Mesendoderm (in vitro differentiated cells): ENCODE data around the gene ANKHD1.

Experiments used
- DNase-seq: peaks from one replicate; pipeline ENCODE4 v3.0.0; 2013
- H2AK5ac ChIP-seq: 2 replicates; pipeline ENCODE4 v1.6.1; 2013; ENCODE audit warnings: low read length, inconsistent platforms
- H2BK120ac ChIP-seq: 2 replicates; pipeline ENCODE4 v1.6.1; 2013; ENCODE audit warnings: low read depth, mild to moderate bottlenecking, low read length, moderate library complexity, mixed read lengths
- H2BK15ac ChIP-seq: replicated peaks from 2 replicates; pipeline ENCODE4 v1.6.1; 2013; ENCODE audit warnings: low read depth, mild to moderate bottlenecking, moderate library complexity
- H2BK5ac ChIP-seq: 2 replicates; pipeline ENCODE4 v1.6.1; 2013; ENCODE audit warnings: low read length, inconsistent platforms
- H3K18ac ChIP-seq: 2 replicates; pipeline ENCODE4 v1.6.1; 2013; ENCODE audit warnings: mild to moderate bottlenecking, low read length, mixed read lengths
- H3K23ac ChIP-seq: one replicate; pipeline ENCODE4 v1.6.1; 2013; ENCODE audit warnings: low read length
- H3K27ac ChIP-seq: 2 replicates; pipeline ENCODE4 v1.5.1; 2013; ENCODE audit warnings: low read depth, mild to moderate bottlenecking, inconsistent platforms, low read length, moderate library complexity
- H3K27me3 ChIP-seq: 2 replicates; pipeline ENCODE4 v1.6.1; 2013; ENCODE audit warnings: low read length, control low read depth, mild to moderate bottlenecking, inconsistent platforms; ENCODE audit not compliant: insufficient read depth, poor library complexity
- H3K36me3 ChIP-seq: 2 replicates; pipeline ENCODE4 v1.6.1; 2013; ENCODE audit warnings: low read length, inconsistent platforms; ENCODE audit not compliant: control insufficient read depth, insufficient read depth
- H3K4ac ChIP-seq: one replicate; pipeline ENCODE4 v1.6.1; 2013; ENCODE audit warnings: low read depth, mild to moderate bottlenecking, low read length, moderate library complexity
- H3K4me1 ChIP-seq: 2 replicates; pipeline ENCODE4 v1.6.1; 2013; ENCODE audit warnings: low read depth, low read length, inconsistent platforms; ENCODE audit not compliant: control insufficient read depth
- H3K4me2 ChIP-seq: 2 replicates; pipeline ENCODE4 v1.6.1; 2013; ENCODE audit warnings: low read length
- H3K4me3 ChIP-seq: 2 replicates; pipeline ENCODE4 v1.5.1; 2013; ENCODE audit warnings: mild to moderate bottlenecking, low read length
- H3K56ac ChIP-seq: one replicate; pipeline ENCODE4 v1.6.1; 2013; ENCODE audit warnings: low read length
- H3K79me1 ChIP-seq: 2 replicates; pipeline ENCODE4 v1.6.1; 2013; ENCODE audit warnings: low read length, inconsistent platforms
- H3K79me2 ChIP-seq: 2 replicates; pipeline ENCODE4 v1.6.1; 2013; ENCODE audit warnings: mild to moderate bottlenecking, low read length; ENCODE audit not compliant: control insufficient read depth, insufficient read depth
- H3K9ac ChIP-seq: 2 replicates; pipeline ENCODE4 v1.6.1; 2013; ENCODE audit warnings: low read length, inconsistent platforms
- H4K5ac ChIP-seq: one replicate; pipeline ENCODE4 v1.6.1; 2013; ENCODE audit warnings: low read length
- H4K8ac ChIP-seq: one replicate; pipeline ENCODE4 v1.6.1; 2013; ENCODE audit warnings: low read depth, mild to moderate bottlenecking, control low read depth, low read length, moderate library complexity
- WGBS: extraction: QIAGEN DNeasy Blood & Tissue Kit; methylation state at CpG from one replicate; pipeline ENCODE4 v1.1.7; 2013; ENCODE audit warnings: low lambda C conversion rate, missing lambda C conversion rate; ENCODE audit not compliant: insufficient coverage; ENCODE audit errors: extremely low coverage; 5-methylcytosine and 5-hydroxymethylcytosine counted together

Gene ANKHD1

DNA sequence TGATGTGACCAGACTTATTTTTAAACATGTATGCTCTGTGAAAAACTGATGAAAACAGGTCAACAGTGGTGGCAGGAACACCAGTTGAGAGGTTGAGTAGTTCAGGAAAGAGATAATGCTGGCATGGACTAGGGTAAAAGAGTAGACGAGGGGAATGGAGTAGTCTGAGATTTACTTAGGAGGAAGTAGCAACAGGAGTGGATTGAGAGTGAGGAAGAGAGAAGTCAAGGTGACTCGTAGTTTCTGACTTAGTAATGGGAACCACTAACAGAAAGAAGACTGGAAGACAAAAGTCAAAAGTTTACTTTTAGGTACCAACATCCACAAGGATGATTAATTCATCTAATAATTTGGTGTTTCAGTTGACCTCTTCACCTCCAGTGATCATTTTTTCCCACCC is 152.0 kb downstream of the ANKHD1 start:
- Histone ChIP-seq H3K27ac (no peak overlapping the region), H4K5ac (no peak overlapping the region), H3K4me2 (no peak overlapping the region), H3K18ac (no peak overlapping the region), H2BK15ac (no peak overlapping the region), H3K56ac (no peak overlapping the region), H3K36me3 (peaks cover 4% of the 10 kb centered on the region), H3K23ac (no peak overlapping the region), H2AK5ac (no peak overlapping the region), H3K79me2 (peaks cover 21% of the 10 kb centered on the region), H3K9ac (no peak overlapping the region), H3K79me1 (peaks cover 17% of the 10 kb centered on the region), H3K4ac (no peak overlapping the region), H3K4me1 (peaks cover 2% of the 10 kb centered on the region), H2BK5ac (no peak overlapping the region), H2BK120ac (no peak overlapping the region), H3K4me3 (no peak overlapping the region), H3K27me3 (no peaks in the 10 kb centered on the region), H4K8ac (no peak overlapping the region)
- no peak for DNase-seq
- WGBS, result no CpG with 5 or more reads among the region's 2 CpGs

DNA sequence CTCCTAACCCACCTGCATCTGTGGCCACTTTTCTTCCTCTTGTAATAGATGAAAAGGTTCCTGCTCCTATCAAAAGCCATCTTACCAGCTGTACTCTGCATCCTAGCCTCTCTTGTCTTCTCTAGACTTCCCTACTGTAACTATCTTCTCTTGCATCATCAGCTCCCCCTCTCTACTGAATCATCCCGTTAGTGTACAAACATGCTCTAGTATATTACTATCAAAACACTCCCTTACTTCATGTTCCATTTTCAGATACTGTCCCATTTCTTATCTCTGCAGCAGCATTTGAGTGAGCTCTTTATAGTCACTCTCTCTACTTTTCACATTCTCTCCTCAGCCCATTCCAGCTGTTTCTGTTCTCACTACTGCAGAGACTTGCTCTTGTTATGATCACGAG is 152.8 kb downstream of the ANKHD1 start:
- H3K18ac ChIP-seq, result no peak overlapping the region
- no peak overlapping the region for H3K27ac ChIP-seq
- DNase-seq, result no peak
- WGBS, result no CpG with 5 or more reads among the region's 2 CpGs
- peaks cover 17% of the 10 kb centered on the region for H3K79me1 ChIP-seq
- no peak overlapping the region for H3K4me2 ChIP-seq
- peaks cover 21% of the 10 kb centered on the region for H3K79me2 ChIP-seq
- no peak overlapping the region for H3K56ac ChIP-seq
- peaks cover 2% of the 10 kb centered on the region for H3K4me1 ChIP-seq
- H3K4me3 ChIP-seq, result no peak overlapping the region
- no peak overlapping the region for H4K5ac ChIP-seq
- H3K36me3 ChIP-seq, result peaks cover 4% of the 10 kb centered on the region
- H2BK5ac ChIP-seq, result no peak overlapping the region
- no peak overlapping the region for H3K23ac ChIP-seq
- no peak overlapping the region for H3K9ac ChIP-seq
- H2BK15ac ChIP-seq, result no peak overlapping the region
- no peaks in the 10 kb centered on the region for H3K27me3 ChIP-seq
- H4K8ac ChIP-seq, result no peak overlapping the region
- no peak overlapping the region for H3K4ac ChIP-seq
- no peak overlapping the region for H2BK120ac ChIP-seq
- H2AK5ac ChIP-seq, result no peak overlapping the region

DNA sequence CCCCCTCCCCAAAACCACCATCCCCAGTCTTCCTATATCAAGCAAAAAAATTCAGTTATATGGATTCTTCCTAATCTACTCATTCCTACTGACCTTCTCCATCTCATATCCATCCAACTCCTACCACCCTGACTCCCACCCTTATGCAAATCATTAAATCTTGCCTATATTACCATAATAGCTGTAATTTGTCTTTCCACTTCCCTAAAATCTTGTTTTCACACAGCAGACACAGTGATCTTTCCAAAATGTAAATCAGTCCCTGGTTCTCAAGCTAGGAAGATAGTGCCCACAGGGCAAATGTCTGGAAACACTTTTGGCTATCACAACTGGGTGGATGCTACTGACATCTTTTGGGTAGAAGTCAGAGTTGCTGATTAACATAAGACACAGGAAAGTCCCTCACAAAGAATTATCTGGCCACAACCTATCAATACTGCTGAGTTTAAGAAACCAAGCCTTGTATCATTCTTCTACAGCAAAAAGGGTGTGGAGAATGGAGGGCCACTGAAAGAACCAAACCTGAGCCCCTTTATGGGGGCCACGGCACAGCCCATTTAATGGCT is 154.2 kb downstream of the ANKHD1 start:
- Histone ChIP-seq H3K4ac (no peak overlapping the region), H3K79me2 (peaks cover 21% of the 10 kb centered on the region), H3K4me1 (peaks cover 2% of the 10 kb centered on the region), H2BK5ac (no peak overlapping the region), H3K9ac (peak overlapping the region; percentile 89), H3K23ac (no peak overlapping the region), H3K56ac (peak overlapping the region; percentile 44), H2AK5ac (no peak overlapping the region), H3K27me3 (no peaks in the 10 kb centered on the region), H3K4me2 (peak overlapping the region; percentile 49), H4K8ac (no peak overlapping the region), H3K36me3 (peaks cover 1% of the 10 kb centered on the region), H2BK15ac (no peak overlapping the region), H3K27ac (no peak overlapping the region), H4K5ac (no peak overlapping the region), H3K4me3 (no peak overlapping the region), H2BK120ac (no peak overlapping the region), H3K18ac (no peak overlapping the region), H3K79me1 (peaks cover 17% of the 10 kb centered on the region)
- no peak for DNase-seq
- WGBS, result no CpG with 5 or more reads among the region's 1 CpG

DNA sequence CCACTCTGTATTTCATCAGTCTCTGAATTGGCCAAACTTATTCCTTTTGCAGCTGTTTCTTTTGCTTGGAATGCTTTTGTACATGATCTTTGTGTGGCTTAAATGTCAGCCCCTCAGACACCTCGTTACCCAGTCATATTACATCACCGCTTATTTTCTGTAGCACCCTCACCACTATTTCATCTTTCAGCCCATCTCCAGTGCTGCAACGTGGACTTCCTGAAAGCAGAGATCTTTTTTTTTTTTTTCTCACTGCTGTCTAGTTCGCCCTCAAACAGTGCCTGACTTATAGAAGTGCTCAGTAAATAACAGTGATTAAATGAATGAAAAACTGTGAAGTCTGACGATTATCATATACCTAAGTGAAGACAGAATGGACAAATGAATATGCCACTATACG is 154.8 kb downstream of the ANKHD1 start:
- H4K8ac ChIP-seq, result no peak overlapping the region
- no peak overlapping the region for H2BK5ac ChIP-seq
- peaks cover 2% of the 10 kb centered on the region for H3K4me1 ChIP-seq
- H2BK15ac ChIP-seq, result no peak overlapping the region
- peaks cover 1% of the 10 kb centered on the region for H3K36me3 ChIP-seq
- peak overlapping the region; percentile 76 for H3K4me3 ChIP-seq
- H3K9ac ChIP-seq, result peak overlapping the region; percentile 89
- H3K18ac ChIP-seq, result no peak overlapping the region
- no peak overlapping the region for H3K4ac ChIP-seq
- no peak overlapping the region for H3K27ac ChIP-seq
- H3K79me2 ChIP-seq, result peaks cover 21% of the 10 kb centered on the region
- H2AK5ac ChIP-seq, result no peak overlapping the region
- DNase-seq, result no peak
- no peaks in the 10 kb centered on the region for H3K27me3 ChIP-seq
- no CpG with 5 or more reads among the region's 6 CpGs for WGBS
- no peak overlapping the region for H3K23ac ChIP-seq
- H2BK120ac ChIP-seq, result no peak overlapping the region
- H3K79me1 ChIP-seq, result peaks cover 17% of the 10 kb centered on the region
- peak overlapping the region; percentile 49 for H3K4me2 ChIP-seq
- peak overlapping the region; percentile 75 for H3K56ac ChIP-seq
- no peak overlapping the region for H4K5ac ChIP-seq

DNA sequence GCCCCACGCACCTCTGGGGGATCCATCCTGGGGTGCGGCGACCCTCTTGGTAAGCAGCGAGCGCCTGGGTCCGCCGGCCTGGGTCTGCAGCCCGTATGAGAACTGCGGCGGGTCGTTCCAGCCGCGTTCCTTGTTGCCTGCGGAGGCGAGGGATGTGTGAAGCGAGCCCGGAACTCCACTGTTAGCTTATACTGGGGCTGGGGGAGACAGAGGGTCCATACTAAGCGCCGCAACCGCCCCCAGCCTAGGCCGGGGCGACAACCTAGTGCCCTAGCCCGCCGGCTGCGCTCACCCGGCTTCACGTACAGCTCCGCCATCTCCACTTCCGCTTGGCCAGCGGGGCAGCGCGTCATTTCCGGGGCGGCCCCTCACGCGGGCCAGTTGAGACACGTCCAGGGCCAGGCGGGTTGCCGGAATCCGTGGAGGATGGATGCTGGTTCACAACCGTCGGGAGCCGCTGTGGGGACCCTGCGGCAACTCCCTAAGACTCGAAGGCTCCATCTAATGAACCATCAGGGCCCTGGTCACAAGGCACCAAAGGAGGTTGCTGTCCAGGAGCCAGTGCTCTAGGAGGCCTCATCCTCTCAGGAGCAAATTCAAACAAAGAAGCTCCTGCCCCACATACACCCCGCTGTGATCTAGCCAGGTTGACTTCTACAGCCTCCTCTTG is 155.6 kb downstream of the ANKHD1 start, which contains the start of gene SRA1:
SRA1 (minus strand) TSS at position 338 of the 670 bp plus-strand sequence; CDS start at position 317, 21 bp downstream.
- H3K18ac ChIP-seq, result peak within 1 kb of the TSS; percentile 42
- peak within 1 kb of the TSS; percentile 76 for H3K4me3 ChIP-seq
- peak within 1 kb of the TSS; percentile 39 for H3K23ac ChIP-seq
- H3K4me2 ChIP-seq, result peak within 1 kb of the TSS; percentile 76
- peak; percentile 95 for DNase-seq
- peaks cover 15% of the 10 kb centered on the region for H3K79me1 ChIP-seq
- H3K56ac ChIP-seq, result peak within 1 kb of the TSS; percentile 94
- no peak within 1 kb of the TSS for H2BK15ac ChIP-seq
- no peak within 1 kb of the TSS for H2AK5ac ChIP-seq
- peak within 1 kb of the TSS; percentile 60 for H3K27ac ChIP-seq
- no peak within 1 kb of the TSS for H2BK120ac ChIP-seq
- H3K4ac ChIP-seq, result peak within 1 kb of the TSS; percentile 88
- H3K4me1 ChIP-seq, result peaks cover 2% of the 10 kb centered on the region
- H4K5ac ChIP-seq, result no peak within 1 kb of the TSS
- no peaks in the 10 kb centered on the region for H3K36me3 ChIP-seq
- H3K9ac ChIP-seq, result peak within 1 kb of the TSS; percentile 89
- H4K8ac ChIP-seq, result no peak within 1 kb of the TSS
- H2BK5ac ChIP-seq, result peak within 1 kb of the TSS; percentile 60
- peaks cover 21% of the 10 kb centered on the region for H3K79me2 ChIP-seq
- no CpG with 5 or more reads among the region's 46 CpGs for WGBS
- no peaks in the 10 kb centered on the region for H3K27me3 ChIP-seq
